Muscle layer of colon (tissue), 2 donors: ENCODE measurements around the gene FRMPD2.
"Not testable (repeated sequence)": the region's sequence is repeated elsewhere in the genome, so short reads cannot be mapped to it uniquely, and the experiment has no call there.

Experiments used
- H3K27ac ChIP-seq: one replicate; pipeline ENCODE4 v1.7.0; 2013; ENCODE audit warnings: low read depth, mild to moderate bottlenecking, low read length, moderate library complexity
- H3K27me3 ChIP-seq, 2 donors: one replicate each; pipeline ENCODE4 v1.7.0; 2013; ENCODE audit warnings: low read length in 2 of 2, mild to moderate bottlenecking in 2 of 2; ENCODE audit not compliant: insufficient read depth in 2 of 2, control insufficient read depth in 1 of 2
- H3K36me3 ChIP-seq: one replicate; pipeline ENCODE4 v1.7.0; 2013; ENCODE audit warnings: mild to moderate bottlenecking, low read length; ENCODE audit not compliant: insufficient read depth
- H3K4me1 ChIP-seq: one replicate; pipeline ENCODE4 v1.7.0; 2013; ENCODE audit warnings: mild to moderate bottlenecking, low read length; ENCODE audit not compliant: insufficient read depth
- H3K4me3 ChIP-seq, 2 donors: one replicate each; pipeline ENCODE4 v1.7.0; 2013; ENCODE audit warnings: low read length in 2 of 2, low read depth in 1 of 2, mild to moderate bottlenecking in 1 of 2, moderate library complexity in 1 of 2
- H3K9ac ChIP-seq: one replicate; pipeline ENCODE4 v1.7.0; 2013; ENCODE audit warnings: low read length
- H3K9me3 ChIP-seq: one replicate; pipeline ENCODE4 v1.7.0; 2013; ENCODE audit warnings: mild to moderate bottlenecking, low read length
- donor health status: abdominal sarcoma.
- donor health status: Adenocarcinoma of cecum.

FRMPD2 gene

DNA sequence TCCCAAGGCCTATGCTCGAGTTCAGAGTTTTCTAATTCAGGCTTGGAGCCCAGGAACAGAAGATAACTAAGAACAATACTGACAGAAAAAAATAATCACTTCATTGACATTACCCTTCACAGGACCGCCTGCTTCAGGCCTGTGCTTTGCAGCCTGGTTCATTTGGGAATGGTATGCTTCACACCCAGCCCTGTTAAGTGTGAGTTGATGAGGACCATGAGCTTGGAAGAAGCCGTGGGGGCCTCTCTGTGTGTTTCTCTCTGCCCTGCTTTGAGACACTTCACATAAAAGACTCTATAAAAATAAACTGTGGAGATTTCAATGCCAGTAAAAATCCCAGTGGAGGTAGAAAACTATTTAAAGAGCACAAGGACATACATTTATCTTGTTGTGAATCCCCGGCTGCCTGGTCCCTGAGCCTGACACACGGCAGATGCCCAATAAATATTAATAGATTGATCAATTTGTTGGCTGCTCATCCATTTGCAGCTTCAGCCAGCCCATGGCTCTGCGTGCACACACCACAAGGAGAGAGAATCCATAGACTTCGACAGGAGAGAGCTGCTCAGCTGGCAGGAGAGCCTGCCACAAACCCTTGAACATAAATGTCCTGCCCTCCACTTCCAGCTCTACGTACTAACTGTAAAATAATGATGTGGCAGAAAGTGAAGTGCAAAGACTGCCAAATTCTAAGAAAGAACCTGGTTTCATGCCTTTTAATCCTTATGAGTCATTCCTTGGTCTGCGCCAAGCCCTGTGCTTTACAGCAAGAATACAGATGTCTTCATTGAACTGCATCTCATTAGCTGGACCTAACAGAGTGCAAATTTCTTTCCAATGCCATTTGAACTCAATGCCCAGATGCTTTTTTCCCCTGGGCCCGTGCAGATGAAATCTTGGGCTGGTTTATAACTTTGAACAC is 130.5 kb downstream of the FRMPD2 start:
- H3K36me3 ChIP-seq, H3K9ac ChIP-seq, H3K4me3 ChIP-seq, H3K9me3 ChIP-seq, H3K27ac ChIP-seq, H3K4me1 ChIP-seq, H3K27me3 ChIP-seq: not testable (repeated sequence)

GRCh38 chr10:48140949-48141348 is 133.5 kb downstream of the FRMPD2 start:
- H3K9me3 ChIP-seq, H3K36me3 ChIP-seq, H3K27ac ChIP-seq, H3K4me3 ChIP-seq, H3K4me1 ChIP-seq, H3K9ac ChIP-seq, H3K27me3 ChIP-seq: not testable (repeated sequence)

GRCh38 chr10:48139953-48140850 is 134.3 kb downstream of the FRMPD2 start:
- not testable (repeated sequence) for H3K36me3 ChIP-seq, H3K4me3 ChIP-seq, H3K9ac ChIP-seq, H3K27ac ChIP-seq, H3K27me3 ChIP-seq, H3K4me1 ChIP-seq, H3K9me3 ChIP-seq

DNA sequence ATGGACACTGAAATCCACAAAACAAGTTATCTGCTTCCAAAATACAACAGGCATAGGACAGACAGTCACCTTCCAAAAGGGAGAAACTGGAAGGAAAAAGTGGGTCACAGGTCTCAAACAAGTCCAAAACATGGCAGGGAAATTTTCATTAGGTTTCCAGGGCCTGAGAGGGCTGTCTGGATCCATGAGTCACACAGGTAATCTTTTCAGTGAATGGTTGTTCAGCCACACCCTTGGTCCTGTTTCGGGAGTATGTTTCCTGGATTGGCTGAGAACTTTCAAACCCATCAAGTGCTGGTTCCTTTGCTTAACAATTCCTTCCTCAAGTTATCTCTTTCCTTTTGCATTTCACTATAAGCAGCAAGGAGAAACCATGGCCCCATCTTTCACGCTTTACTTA is 145.5 kb downstream of the FRMPD2 start:
- not testable (repeated sequence) for H3K9ac ChIP-seq, H3K4me3 ChIP-seq, H3K4me1 ChIP-seq, H3K27me3 ChIP-seq, H3K27ac ChIP-seq, H3K9me3 ChIP-seq, H3K36me3 ChIP-seq

DNA sequence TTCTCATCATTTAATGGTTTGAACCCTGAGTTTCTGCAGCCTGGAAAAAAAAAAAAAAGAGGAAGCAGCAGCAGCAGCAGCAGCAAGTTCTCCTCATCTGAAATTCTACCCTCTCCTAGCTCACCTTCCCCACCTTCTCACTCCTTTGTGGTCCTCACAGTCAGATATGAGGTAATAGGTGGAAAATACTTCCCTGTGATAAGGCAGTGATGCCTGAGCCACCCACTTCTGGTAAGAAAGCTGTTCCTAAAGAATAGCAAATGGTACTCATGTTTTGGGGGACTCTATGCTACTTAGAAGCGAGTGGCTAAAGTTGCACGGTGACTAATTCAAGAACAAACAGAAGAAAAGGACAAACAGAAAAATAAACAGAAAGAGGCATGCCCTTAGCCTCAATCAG is 148.2 kb downstream of the FRMPD2 start:
- H3K9ac ChIP-seq, H3K4me1 ChIP-seq, H3K4me3 ChIP-seq, H3K27me3 ChIP-seq, H3K27ac ChIP-seq, H3K9me3 ChIP-seq, H3K36me3 ChIP-seq: not testable (repeated sequence)

GRCh38 chr10:48125631-48126030 is 148.9 kb downstream of the FRMPD2 start:
- H3K4me3 ChIP-seq, H3K4me1 ChIP-seq, H3K27me3 ChIP-seq, H3K9ac ChIP-seq, H3K9me3 ChIP-seq, H3K36me3 ChIP-seq, H3K27ac ChIP-seq: not testable (repeated sequence)

- not testable (repeated sequence) for H3K4me1 ChIP-seq, H3K27me3 ChIP-seq, H3K9ac ChIP-seq, H3K36me3 ChIP-seq, H3K4me3 ChIP-seq, H3K9me3 ChIP-seq, H3K27ac ChIP-seq
These were observed 151.9 kb downstream of the FRMPD2 start for GRCh38 chr10:48122618-48123017.

GRCh38 chr10:48110277-48110676 is 164.2 kb downstream of the FRMPD2 start:
- not testable (repeated sequence) for H3K4me3 ChIP-seq, H3K9ac ChIP-seq, H3K4me1 ChIP-seq, H3K36me3 ChIP-seq, H3K9me3 ChIP-seq, H3K27ac ChIP-seq, H3K27me3 ChIP-seq
